Kidney epithelial cell (primary cell): ENCODE data around the gene CHD5. TPM values are rescaled to one million over a fixed set of nuclear protein-coding genes. Genes with fewer than 3 reads are reported as not detected.

ENCODE experiments used
- DNase-seq: peaks from one replicate; pipeline ENCODE4 v3.0.0-alpha.2; 2010; ENCODE audit warnings: low read depth
- H3K27me3 ChIP-seq: 2 replicates; pipeline ENCODE4 v1.6.0; 2011; ENCODE audit warnings: low read length; ENCODE audit not compliant: control insufficient read depth, insufficient read depth
- H3K36me3 ChIP-seq: 2 replicates; pipeline ENCODE4 v1.5.1; 2011; ENCODE audit warnings: low read length; ENCODE audit not compliant: control insufficient read depth, insufficient read depth
- H3K4me3 ChIP-seq: 2 replicates; pipeline ENCODE4 v1.5.1; 2011; ENCODE audit warnings: low read depth, mild to moderate bottlenecking, control low read depth, low read length
- CTCF ChIP-seq: IDR thresholded peaks from 2 replicates; pipeline ENCODE4 v1.5.1; 2011; ENCODE audit warnings: mild to moderate bottlenecking, moderate library complexity, low read length, control low read depth, inconsistent platforms; ENCODE audit not compliant: insufficient read depth, poor library complexity, severe bottlenecking
- total RNA-seq: library from RNA; depleted of rRNA; stranded (reverse); fragments of >200 nt; gene quantifications from 2 replicates; pipeline ENCODE4 v1.2.3, GENCODE V29; 2015

Gene CHD5
- total RNA-seq, 1 donor from 2014 or later = 0.08 TPM

DNA sequence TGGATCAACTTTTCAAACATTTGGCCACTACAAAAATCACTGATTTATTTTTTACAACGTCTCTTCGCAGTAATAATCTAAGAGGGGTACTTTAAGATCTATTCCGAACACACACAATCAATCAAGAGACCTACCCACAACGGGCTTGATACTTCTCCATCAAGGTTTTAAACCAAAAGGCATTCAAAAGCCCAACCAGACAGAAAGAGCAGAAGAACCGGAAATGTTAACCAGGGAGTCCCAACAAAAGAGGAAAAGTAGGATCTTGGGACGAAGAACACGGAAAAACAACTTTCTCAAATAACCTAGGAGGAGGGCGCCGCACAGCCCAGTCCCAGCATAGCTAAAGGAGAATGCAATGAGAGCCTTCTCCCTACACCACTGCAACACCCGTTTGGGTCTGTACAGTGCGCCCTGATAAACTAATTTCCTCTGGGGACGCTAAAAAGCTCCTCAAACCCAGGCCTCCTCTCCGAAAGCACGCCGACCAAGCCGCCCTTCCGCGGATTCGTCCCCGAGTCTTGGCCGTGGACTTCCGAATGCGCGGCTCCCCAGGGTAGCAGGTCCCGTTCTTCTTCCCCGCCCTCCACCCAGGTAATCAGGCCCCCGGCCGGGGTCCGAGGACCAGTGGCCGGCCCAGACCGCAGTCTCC is 18.7 kb upstream of the CHD5 start:
- DNase-seq = no peak
- H3K36me3 ChIP-seq = peaks cover 3% of the 10 kb centered on the region
- TF ChIP-seq CTCF = no peak
- H3K4me3 ChIP-seq = peak overlapping the region; percentile 97
- no peaks in the 10 kb centered on the region for H3K27me3 ChIP-seq

- TF ChIP-seq CTCF = no peak
- Histone ChIP-seq H3K4me3 (peak overlapping the region; percentile 97), H3K27me3 (no peaks in the 10 kb centered on the region), H3K36me3 (peaks cover 3% of the 10 kb centered on the region)
- no peak for DNase-seq
These were observed 17.8 kb upstream of the CHD5 start for GRCh38 chr1:6197746-6198427.

- no peak for DNase-seq
- TF ChIP-seq CTCF = no peak
- peaks cover 3% of the 10 kb centered on the region for H3K36me3 ChIP-seq
- H3K4me3 ChIP-seq = no peak overlapping the region
- H3K27me3 ChIP-seq = no peaks in the 10 kb centered on the region
These were observed 11.8 kb upstream of the CHD5 start for GRCh38 chr1:6191968-6192367.

DNA sequence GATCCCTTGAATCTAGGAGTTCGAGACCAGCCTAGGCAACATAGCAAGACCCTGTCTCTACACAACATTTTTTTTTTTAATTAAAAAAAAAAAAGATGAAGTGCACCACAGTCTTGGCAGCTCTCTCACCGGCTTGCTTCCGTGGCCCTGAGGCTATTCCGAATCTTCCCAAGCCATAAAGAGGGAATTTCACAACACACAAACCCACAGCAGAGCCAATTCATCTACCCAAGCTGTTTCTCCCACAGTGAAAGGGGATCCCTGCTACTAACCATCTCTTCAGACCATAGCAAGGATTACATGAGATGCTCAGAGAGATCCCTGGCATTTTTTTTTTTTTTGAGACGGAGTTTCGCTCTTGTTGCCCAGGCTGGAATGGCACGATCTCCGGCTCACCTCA is 8.3 kb upstream of the CHD5 start:
- Histone ChIP-seq H3K36me3 (no peaks in the 10 kb centered on the region), H3K27me3 (no peaks in the 10 kb centered on the region), H3K4me3 (no peak overlapping the region)
- TF ChIP-seq CTCF = no peak
- DNase-seq = no peak

DNA sequence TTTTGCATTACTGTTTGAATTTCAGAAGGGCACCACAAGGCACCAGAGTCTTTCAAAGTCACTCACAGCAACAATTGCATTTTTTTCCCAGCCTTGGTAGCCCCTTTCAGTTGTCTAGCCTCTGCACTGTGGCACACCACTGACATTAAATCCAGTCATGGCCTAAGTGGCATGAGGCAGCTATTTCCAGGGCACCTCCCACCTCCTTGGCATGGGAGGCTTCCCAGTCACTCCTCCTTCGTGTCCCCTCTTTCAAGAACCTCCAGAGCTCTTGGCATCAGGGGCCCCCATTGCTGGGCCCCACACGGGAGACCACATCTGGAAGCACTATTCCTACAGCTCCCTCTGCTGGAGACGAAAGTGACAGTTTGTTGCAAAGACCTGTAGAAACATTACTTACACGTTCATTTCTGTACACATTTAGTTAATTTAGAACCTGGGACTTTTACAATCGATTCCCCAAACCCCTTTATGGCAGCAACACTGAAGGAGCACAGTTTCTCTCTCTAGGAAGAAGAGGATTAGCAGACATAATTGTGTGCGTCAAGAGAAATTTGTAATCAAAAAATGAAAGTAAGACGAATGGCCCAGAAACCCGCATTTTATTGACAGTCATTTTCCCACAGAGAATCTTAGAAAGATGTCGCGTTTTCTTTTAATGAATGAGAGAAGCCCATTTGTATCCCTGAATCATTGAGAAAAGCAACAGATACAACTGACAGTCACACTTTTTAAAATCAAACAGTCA is 5.7 kb upstream of the CHD5 start:
- no peaks in the 10 kb centered on the region for H3K36me3 ChIP-seq
- no peak for DNase-seq
- H3K27me3 ChIP-seq = peaks cover 8% of the 10 kb centered on the region
- peak; percentile 67 for TF ChIP-seq CTCF
- H3K4me3 ChIP-seq = no peak overlapping the region
